OCI-LY7 (cell line): ENCODE measurements around the gene MAPK8IP2.

Experiments used
- EZH2phosphoT487 ChIP-seq: fragments of 200-600 bp; sonication (generic); IDR thresholded peaks from 2 replicates; pipeline ENCODE4 v1.6.1; 2018; ENCODE audit warnings: low read depth, borderline replicate concordance, mild to moderate bottlenecking, mixed run types, antibody characterized with exemption, low read length, moderate library complexity, mixed read lengths
- TF ChIP-seq, protein P1 (sequence below): fragments of 200-600 bp; sonication (generic); conservative IDR thresholded peaks from 2 replicates; pipeline ENCODE4 v1.5.1; 2014; ENCODE audit warnings: mild to moderate bottlenecking, antibody characterized with exemption, low read length, moderate library complexity, mixed read lengths

DNA sequence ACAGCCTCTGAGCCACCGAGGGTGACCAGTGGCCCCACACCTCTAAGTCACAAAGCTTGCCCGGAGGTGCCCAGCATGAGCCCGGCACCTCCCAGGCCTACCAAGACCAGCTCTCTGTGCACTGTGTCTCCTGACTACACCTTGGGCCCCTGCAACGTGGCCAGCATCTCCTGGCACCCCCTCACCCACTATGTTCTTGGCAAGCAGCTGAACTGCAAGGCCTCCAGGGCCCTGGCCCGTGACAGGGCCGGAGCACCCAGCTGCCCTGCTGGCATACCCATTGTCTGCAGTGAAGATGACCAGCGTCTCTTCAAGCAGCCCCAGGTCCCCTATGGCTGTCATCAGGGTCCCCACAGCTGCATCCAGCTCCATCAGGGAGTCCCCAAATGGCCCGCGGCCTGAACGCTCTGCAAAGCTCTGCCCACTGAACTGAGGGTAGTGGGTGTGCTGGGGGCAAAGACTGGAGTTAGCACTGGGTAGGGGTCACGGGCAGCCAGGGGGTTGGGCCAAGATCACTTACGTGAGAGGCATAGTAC, 25.8 kb downstream of the MAPK8IP2 start:
- TF ChIP-seq, protein P1, sequence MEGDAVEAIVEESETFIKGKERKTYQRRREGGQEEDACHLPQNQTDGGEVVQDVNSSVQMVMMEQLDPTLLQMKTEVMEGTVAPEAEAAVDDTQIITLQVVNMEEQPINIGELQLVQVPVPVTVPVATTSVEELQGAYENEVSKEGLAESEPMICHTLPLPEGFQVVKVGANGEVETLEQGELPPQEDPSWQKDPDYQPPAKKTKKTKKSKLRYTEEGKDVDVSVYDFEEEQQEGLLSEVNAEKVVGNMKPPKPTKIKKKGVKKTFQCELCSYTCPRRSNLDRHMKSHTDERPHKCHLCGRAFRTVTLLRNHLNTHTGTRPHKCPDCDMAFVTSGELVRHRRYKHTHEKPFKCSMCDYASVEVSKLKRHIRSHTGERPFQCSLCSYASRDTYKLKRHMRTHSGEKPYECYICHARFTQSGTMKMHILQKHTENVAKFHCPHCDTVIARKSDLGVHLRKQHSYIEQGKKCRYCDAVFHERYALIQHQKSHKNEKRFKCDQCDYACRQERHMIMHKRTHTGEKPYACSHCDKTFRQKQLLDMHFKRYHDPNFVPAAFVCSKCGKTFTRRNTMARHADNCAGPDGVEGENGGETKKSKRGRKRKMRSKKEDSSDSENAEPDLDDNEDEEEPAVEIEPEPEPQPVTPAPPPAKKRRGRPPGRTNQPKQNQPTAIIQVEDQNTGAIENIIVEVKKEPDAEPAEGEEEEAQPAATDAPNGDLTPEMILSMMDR, result no peak
- no peak for TF ChIP-seq EZH2phosphoT487
